ENCODE data around the gene BRD4.

DNA sequence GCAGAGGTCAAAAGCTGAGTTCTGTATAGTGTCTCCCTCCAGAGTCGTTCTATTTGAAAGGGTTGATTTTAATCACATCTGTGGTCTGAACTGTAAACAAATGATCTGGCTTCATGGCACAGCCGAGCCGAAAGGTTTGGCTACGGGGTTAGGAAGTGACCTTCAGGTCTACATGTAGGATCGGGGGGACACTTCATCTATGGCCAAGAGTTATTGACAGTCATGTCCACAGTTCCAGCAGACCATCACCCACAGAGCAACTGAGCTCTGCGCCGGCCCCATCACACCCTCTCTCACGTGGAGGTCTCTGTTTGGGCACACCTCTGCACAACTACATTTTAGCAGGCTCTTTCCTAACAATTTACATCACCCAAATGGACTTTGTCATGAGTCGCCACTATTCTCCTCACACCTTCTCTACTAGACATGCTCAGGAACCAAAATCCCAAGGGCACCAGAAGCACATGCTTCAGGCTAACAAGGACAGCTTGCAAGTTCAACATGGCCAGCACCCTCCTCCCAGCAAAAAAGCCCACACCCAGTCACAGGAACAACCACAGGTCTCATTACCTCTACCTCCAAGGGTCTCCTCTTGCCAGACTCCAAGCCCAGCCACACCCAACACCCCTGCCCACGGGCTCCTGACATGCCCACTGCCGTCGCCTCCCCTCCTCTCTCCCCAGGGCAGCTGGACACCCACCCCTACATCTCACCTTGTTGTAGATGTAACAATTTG is 64.0 kb downstream of the BRD4 start:
- TF ChIP-seq, protein P1, sequence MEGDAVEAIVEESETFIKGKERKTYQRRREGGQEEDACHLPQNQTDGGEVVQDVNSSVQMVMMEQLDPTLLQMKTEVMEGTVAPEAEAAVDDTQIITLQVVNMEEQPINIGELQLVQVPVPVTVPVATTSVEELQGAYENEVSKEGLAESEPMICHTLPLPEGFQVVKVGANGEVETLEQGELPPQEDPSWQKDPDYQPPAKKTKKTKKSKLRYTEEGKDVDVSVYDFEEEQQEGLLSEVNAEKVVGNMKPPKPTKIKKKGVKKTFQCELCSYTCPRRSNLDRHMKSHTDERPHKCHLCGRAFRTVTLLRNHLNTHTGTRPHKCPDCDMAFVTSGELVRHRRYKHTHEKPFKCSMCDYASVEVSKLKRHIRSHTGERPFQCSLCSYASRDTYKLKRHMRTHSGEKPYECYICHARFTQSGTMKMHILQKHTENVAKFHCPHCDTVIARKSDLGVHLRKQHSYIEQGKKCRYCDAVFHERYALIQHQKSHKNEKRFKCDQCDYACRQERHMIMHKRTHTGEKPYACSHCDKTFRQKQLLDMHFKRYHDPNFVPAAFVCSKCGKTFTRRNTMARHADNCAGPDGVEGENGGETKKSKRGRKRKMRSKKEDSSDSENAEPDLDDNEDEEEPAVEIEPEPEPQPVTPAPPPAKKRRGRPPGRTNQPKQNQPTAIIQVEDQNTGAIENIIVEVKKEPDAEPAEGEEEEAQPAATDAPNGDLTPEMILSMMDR (tag by site-specific recombination; IDR thresholded peaks at IDR 0.05), result no peak
- TF ChIP-seq, protein P2, sequence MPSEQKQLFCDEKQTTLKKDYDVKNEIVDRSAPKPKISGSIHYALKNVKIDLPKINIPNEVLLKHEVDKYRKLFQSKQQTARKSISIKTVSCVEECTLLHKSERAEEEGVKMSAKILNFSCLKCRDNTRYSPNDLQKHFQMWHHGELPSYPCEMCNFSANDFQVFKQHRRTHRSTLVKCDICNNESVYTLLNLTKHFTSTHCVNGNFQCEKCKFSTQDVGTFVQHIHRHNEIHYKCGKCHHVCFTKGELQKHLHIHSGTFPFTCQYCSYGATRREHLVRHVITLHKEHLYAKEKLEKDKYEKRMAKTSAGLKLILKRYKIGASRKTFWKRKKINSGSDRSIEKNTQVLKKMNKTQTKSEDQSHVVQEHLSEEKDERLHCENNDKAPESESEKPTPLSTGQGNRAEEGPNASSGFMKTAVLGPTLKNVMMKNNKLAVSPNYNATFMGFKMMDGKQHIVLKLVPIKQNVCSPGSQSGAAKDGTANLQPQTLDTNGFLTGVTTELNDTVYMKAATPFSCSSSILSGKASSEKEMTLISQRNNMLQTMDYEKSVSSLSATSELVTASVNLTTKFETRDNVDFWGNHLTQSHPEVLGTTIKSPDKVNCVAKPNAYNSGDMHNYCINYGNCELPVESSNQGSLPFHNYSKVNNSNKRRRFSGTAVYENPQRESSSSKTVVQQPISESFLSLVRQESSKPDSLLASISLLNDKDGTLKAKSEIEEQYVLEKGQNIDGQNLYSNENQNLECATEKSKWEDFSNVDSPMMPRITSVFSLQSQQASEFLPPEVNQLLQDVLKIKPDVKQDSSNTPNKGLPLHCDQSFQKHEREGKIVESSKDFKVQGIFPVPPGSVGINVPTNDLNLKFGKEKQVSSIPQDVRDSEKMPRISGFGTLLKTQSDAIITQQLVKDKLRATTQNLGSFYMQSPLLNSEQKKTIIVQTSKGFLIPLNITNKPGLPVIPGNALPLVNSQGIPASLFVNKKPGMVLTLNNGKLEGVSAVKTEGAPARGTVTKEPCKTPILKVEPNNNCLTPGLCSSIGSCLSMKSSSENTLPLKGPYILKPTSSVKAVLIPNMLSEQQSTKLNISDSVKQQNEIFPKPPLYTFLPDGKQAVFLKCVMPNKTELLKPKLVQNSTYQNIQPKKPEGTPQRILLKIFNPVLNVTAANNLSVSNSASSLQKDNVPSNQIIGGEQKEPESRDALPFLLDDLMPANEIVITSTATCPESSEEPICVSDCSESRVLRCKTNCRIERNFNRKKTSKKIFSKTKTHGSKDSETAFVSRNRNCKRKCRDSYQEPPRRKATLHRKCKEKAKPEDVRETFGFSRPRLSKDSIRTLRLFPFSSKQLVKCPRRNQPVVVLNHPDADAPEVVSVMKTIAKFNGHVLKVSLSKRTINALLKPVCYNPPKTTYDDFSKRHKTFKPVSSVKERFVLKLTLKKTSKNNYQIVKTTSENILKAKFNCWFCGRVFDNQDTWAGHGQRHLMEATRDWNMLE (tag by site-specific recombination; conservative IDR thresholded peaks at IDR 0.05; ENCODE audit: low read depth), result no peak
- TF ChIP-seq, protein P3, sequence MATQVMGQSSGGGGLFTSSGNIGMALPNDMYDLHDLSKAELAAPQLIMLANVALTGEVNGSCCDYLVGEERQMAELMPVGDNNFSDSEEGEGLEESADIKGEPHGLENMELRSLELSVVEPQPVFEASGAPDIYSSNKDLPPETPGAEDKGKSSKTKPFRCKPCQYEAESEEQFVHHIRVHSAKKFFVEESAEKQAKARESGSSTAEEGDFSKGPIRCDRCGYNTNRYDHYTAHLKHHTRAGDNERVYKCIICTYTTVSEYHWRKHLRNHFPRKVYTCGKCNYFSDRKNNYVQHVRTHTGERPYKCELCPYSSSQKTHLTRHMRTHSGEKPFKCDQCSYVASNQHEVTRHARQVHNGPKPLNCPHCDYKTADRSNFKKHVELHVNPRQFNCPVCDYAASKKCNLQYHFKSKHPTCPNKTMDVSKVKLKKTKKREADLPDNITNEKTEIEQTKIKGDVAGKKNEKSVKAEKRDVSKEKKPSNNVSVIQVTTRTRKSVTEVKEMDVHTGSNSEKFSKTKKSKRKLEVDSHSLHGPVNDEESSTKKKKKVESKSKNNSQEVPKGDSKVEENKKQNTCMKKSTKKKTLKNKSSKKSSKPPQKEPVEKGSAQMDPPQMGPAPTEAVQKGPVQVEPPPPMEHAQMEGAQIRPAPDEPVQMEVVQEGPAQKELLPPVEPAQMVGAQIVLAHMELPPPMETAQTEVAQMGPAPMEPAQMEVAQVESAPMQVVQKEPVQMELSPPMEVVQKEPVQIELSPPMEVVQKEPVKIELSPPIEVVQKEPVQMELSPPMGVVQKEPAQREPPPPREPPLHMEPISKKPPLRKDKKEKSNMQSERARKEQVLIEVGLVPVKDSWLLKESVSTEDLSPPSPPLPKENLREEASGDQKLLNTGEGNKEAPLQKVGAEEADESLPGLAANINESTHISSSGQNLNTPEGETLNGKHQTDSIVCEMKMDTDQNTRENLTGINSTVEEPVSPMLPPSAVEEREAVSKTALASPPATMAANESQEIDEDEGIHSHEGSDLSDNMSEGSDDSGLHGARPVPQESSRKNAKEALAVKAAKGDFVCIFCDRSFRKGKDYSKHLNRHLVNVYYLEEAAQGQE (tag by site-specific recombination; IDR thresholded peaks at IDR 0.05), result no peak
- no peak for TF ChIP-seq ZNF169 (tag by site-specific recombination; IDR thresholded peaks at IDR 0.05)
- TF ChIP-seq, protein P4, sequence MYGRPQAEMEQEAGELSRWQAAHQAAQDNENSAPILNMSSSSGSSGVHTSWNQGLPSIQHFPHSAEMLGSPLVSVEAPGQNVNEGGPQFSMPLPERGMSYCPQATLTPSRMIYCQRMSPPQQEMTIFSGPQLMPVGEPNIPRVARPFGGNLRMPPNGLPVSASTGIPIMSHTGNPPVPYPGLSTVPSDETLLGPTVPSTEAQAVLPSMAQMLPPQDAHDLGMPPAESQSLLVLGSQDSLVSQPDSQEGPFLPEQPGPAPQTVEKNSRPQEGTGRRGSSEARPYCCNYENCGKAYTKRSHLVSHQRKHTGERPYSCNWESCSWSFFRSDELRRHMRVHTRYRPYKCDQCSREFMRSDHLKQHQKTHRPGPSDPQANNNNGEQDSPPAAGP (tag by site-specific recombination; IDR thresholded peaks at IDR 0.05), result no peak
- no peak for TF ChIP-seq ZNF423 (tag by site-specific recombination; IDR thresholded peaks at IDR 0.05)

Measured in HEK293 (cell line).